NB4 (cell line): Measurements from ENCODE around the gene CWC22.

Source experiments
- DNase-seq: peaks from one replicate; pipeline ENCODE4 v3.0.0; 2010; ENCODE audit warnings: low read depth
- H3K4me3 ChIP-seq: one replicate; pipeline ENCODE4 v1.5.1; 2011; ENCODE audit warnings: mild to moderate bottlenecking, low read depth, low read length, moderate library complexity
- CTCF ChIP-seq: IDR thresholded peaks from one replicate; pipeline ENCODE4 v1.5.1; 2012; ENCODE audit warnings: low read depth, low read length
- MYC ChIP-seq: IDR thresholded peaks from 2 replicates; pipeline ENCODE4 v1.6.1; 2011; ENCODE audit warnings: low read depth, low read length
- POLR2A ChIP-seq: IDR thresholded peaks from 2 replicates; pipeline ENCODE4 v1.6.1; 2011; ENCODE audit warnings: mild to moderate bottlenecking; ENCODE audit not compliant: insufficient read length; ENCODE audit errors: extremely low read depth
- TF ChIP-seq, protein P1 (sequence below): IDR thresholded peaks from 2 replicates; pipeline ENCODE4 v1.6.1; 2011; ENCODE audit warnings: low read depth, low read length

The CWC22 gene

DNA sequence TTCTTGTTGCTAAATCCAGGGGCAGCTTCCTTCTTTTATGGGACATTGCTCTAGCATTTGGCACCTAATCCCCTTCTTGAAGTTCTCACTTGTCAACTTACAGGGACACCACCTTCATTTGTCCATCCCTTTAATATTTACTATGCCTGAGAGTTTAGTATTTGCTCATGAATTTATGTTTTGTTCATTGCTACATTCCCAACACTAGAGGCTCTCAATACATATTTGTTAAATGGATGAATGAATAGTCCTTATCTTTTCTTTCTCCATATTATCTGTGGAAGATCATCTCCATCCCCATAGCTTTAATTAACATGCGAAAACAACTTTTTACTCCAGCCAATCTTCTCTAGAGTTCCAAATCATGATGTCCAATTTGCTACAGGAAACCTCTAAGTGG, 5.4 kb downstream of the CWC22 start:
- no peak overlapping the region for H3K4me3 ChIP-seq
- no peak for DNase-seq
- no peak for TF ChIP-seq MYC
- TF ChIP-seq, protein P1, sequence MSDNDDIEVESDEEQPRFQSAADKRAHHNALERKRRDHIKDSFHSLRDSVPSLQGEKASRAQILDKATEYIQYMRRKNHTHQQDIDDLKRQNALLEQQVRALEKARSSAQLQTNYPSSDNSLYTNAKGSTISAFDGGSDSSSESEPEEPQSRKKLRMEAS: no peak
- no peak for TF ChIP-seq POLR2A
- TF ChIP-seq CTCF: no peak

GRCh38 chr2:180000434-180000833, 6.7 kb downstream of the CWC22 start:
- TF ChIP-seq POLR2A (no peak), MYC (no peak), CTCF (no peak)
- TF ChIP-seq, protein P1: no peak
- no peak for DNase-seq
- no peak overlapping the region for H3K4me3 ChIP-seq

DNA sequence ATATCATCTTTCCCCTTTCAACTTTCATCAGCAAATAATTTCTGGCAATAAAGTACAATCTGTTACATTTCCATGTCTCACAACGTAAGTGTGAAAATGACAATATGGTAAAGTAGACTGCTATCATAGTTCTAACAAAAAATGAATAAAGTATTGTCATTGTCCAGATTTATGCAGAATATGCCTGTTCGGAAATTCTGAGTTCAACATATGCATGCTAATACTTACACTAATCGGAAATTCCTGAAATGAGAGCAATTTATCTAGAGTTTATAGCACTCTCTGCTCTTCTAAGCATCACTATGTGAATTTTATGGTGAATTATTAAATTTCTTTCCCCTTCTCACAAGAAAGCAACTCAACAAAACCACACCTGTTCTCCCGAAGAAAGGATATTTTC, 8.1 kb downstream of the CWC22 start:
- DNase-seq: no peak
- TF ChIP-seq MYC (no peak), POLR2A (no peak)
- no peak overlapping the region for H3K4me3 ChIP-seq

GRCh38 chr2:179995741-179996515, 11.2 kb downstream of the CWC22 start:
- H3K4me3 ChIP-seq: no peak overlapping the region
- DNase-seq: no peak
- TF ChIP-seq MYC (no peak), CTCF (no peak), POLR2A (no peak)
- TF ChIP-seq, protein P1: no peak

- no peak overlapping the region for H3K4me3 ChIP-seq
- TF ChIP-seq MYC: no peak
- no peak for TF ChIP-seq POLR2A
- TF ChIP-seq CTCF: peak; percentile 10
- peak; percentile 31 for DNase-seq
These were observed 15.8 kb downstream of the CWC22 start for GRCh38 chr2:179991344-179991743.

DNA sequence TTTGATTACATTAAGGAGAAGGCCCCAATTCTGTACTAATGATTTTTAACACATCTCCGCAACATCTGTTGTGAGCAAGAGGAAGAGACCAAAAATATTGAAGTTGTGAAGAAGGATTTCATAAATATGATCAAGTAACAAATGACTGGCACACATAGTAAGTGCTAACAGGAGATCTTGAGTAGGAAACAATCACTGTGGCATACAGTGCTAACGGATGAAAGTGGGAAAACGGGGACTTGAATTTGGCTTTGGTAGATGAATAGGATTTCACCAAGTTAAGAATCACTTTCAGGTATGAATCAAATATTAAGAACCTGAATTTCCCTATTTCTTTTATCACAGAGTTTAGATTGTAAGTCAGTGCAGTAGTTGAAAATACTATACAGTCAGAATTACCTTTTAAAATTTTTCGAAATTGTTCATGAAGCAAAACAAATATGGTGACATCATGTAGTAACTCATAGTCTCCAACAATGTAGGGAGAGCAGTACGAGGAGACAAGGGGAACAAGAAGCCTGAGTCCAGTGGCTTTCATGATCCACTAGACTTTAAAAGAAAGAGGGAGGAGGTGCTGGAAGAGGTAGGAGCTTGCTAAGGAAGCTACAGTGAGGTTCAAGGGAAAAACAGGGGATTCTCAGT, 16.3 kb downstream of the CWC22 start:
- H3K4me3 ChIP-seq: no peak overlapping the region
- DNase-seq: no peak
- TF ChIP-seq POLR2A (no peak), MYC (no peak), CTCF (no peak)
- TF ChIP-seq, protein P1: no peak
